Uterus (tissue), 4 donors: Measurements from ENCODE around the gene RAB5B. TPM values are rescaled to one million over a fixed set of nuclear protein-coding genes. Genes with fewer than 3 reads are reported as not detected.

Experiments used
- DNase-seq, 2 donors: peaks; one replicate each; pipeline ENCODE4 v3.0.0-alpha.2; 2019 to 2020
- H3K27ac ChIP-seq, 2 donors: fragments of 200-600 bp; sonication (generic); 1 replicate in 1 of 2; 2 replicates in 1 of 2; pipeline ENCODE4 v1.5.1; 2016 to 2018
- H3K27me3 ChIP-seq, 2 donors: fragments of 200-600 bp; sonication (generic); one replicate each; pipeline ENCODE4 v1.5.1; 2018 to 2019; ENCODE audit warnings: control low read depth in 1 of 2
- H3K36me3 ChIP-seq, 2 donors: fragments of 200-600 bp; sonication (generic); one replicate each; pipeline ENCODE4 v1.5.1; 2019; ENCODE audit warnings: control low read depth in 1 of 2
- H3K4me1 ChIP-seq, 2 donors: fragments of 200-600 bp; sonication (generic); one replicate each; pipeline ENCODE4 v1.5.1; 2018 to 2019; ENCODE audit warnings: control low read depth in 1 of 2
- H3K4me3 ChIP-seq, 2 donors: fragments of 200-600 bp; sonication (generic); 1 replicate in 1 of 2; 2 replicates in 1 of 2; pipeline ENCODE4 v1.5.1; 2018 to 2019; ENCODE audit warnings: mild to moderate bottlenecking in 1 of 2
- H3K9me3 ChIP-seq, 2 donors: fragments of 200-600 bp; sonication (generic); one replicate each; pipeline ENCODE4 v1.5.1; 2019; ENCODE audit warnings: control low read depth in 1 of 2
- POLR2A ChIP-seq, 2 donors: fragments of 450-650 bp; IDR thresholded peaks; one replicate each; pipeline ENCODE4 v1.6.1; 2016; ENCODE audit warnings: antibody characterized with exemption in 2 of 2, mild to moderate bottlenecking in 1 of 2, moderate library complexity in 1 of 2
- intact Hi-C: fragments of 100-400 bp; cut with DNase I; formaldehyde crosslinking; loops from one replicate; pipeline ENCODE4 v1.15.1; 2023; ENCODE audit warnings: low total_unique reads
- total RNA-seq, 4 donors: library from RNA; depleted of rRNA in 3 of 4; stranded (reverse); fragments of >200 nt in 3 of 4; gene quantifications; one replicate each; pipeline versions ENCODE4 v1.1.0 to v1.2.4, GENCODE V29; 2014 to 2023
- TF ChIP-seq, protein P1 (sequence below), 4 experiments: fragments of 200-600 bp in 2 of 4; fragments of 450-650 bp in 2 of 4; sonication (generic) in 2 of 4; IDR thresholded peaks; one replicate each; pipeline ENCODE4 v1.5.1; 2016 to 2019; ENCODE audit warnings: antibody characterized with exemption in 4 of 4, mild to moderate bottlenecking in 2 of 4, moderate library complexity in 1 of 4
- donor health status: DM: yes; HTN: yes; CAD: no.

RAB5B gene
- total RNA-seq = 100 to 1,000 TPM in 1 of 4 donors, 10 to 100 TPM in 3; 49.4 to 128 (median 67.2) TPM

DNA sequence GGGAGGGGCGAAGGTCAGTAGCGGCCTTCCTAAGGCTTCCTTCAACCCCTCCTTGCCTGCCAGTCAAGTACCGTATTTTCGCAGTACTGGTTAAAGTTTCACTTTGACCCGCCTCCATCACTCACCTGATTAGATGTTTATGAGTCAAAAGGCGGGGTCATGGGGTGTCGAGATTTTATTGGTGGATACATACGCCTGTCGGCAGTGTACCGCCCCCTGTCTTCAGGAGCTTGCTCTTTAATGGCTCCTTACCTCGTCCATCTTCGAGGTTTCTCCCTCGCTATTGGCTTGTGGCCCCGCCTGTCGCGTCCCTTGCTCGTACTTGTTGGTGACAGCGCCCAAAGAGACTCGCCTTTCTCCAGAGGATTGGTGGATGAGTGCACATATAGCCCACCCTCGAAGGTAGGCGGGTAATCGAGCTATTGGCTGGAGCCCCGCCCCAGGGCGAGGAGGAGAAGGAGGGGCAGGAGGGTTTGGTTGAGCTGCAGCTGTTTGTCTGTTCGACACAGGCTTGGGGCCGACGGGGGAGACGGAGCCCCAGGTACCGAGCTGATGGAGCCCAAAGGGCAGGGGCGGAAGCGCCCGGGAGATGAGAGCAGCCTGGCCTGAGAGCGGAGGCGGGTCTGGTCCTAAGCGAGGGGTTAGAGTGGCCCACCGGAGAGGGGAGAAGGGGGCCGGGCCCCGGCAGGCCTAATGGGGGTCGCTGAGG, at the start of gene RAB5B:
TSS of gene RAB5B (plus strand) at position 480 of the 709 bp plus-strand sequence. CDS start 12,883 bp downstream, outside the sequence.
- Histone ChIP-seq H3K27ac (peak within 1 kb of the TSS; percentile 93 to 98), H3K27me3 (no peaks in the 10 kb centered on the region), H3K36me3 (no peaks in the 10 kb centered on the region), H3K9me3 (no peaks in the 10 kb centered on the region), H3K4me3 (peak within 1 kb of the TSS; percentile 95 to 97), H3K4me1 (peaks cover 0 to 6% of the 10 kb centered on the region in 2 donors)
- intact Hi-C loops = no loop called here
- DNase-seq = peak; percentile 99 to 100
- TF ChIP-seq POLR2A (IDR thresholded peaks at IDR 0.05) = peak; percentile 96 to 98
- TF ChIP-seq, protein P1, sequence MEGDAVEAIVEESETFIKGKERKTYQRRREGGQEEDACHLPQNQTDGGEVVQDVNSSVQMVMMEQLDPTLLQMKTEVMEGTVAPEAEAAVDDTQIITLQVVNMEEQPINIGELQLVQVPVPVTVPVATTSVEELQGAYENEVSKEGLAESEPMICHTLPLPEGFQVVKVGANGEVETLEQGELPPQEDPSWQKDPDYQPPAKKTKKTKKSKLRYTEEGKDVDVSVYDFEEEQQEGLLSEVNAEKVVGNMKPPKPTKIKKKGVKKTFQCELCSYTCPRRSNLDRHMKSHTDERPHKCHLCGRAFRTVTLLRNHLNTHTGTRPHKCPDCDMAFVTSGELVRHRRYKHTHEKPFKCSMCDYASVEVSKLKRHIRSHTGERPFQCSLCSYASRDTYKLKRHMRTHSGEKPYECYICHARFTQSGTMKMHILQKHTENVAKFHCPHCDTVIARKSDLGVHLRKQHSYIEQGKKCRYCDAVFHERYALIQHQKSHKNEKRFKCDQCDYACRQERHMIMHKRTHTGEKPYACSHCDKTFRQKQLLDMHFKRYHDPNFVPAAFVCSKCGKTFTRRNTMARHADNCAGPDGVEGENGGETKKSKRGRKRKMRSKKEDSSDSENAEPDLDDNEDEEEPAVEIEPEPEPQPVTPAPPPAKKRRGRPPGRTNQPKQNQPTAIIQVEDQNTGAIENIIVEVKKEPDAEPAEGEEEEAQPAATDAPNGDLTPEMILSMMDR (IDR thresholded peaks at IDR 0.05) = peak in 1 of 4 experiments; percentile 34

GRCh38 chr12:55925371-55925770, 48.5 kb upstream of the RAB5B start:
- no peak overlapping the region for H3K27ac ChIP-seq
- no peak overlapping the region for H3K4me3 ChIP-seq
- no peak for TF ChIP-seq POLR2A (IDR thresholded peaks at IDR 0.05)
- TF ChIP-seq, protein P1 (IDR thresholded peaks at IDR 0.05) = no peak
- peaks cover 3 to 9% of the 10 kb centered on the region in 2 donors for H3K4me1 ChIP-seq
- DNase-seq = no peak
- H3K27me3 ChIP-seq = no peaks in the 10 kb centered on the region
- H3K9me3 ChIP-seq = no peaks in the 10 kb centered on the region
- intact Hi-C loops = no loop called here
- H3K36me3 ChIP-seq = no peaks in the 10 kb centered on the region

DNA sequence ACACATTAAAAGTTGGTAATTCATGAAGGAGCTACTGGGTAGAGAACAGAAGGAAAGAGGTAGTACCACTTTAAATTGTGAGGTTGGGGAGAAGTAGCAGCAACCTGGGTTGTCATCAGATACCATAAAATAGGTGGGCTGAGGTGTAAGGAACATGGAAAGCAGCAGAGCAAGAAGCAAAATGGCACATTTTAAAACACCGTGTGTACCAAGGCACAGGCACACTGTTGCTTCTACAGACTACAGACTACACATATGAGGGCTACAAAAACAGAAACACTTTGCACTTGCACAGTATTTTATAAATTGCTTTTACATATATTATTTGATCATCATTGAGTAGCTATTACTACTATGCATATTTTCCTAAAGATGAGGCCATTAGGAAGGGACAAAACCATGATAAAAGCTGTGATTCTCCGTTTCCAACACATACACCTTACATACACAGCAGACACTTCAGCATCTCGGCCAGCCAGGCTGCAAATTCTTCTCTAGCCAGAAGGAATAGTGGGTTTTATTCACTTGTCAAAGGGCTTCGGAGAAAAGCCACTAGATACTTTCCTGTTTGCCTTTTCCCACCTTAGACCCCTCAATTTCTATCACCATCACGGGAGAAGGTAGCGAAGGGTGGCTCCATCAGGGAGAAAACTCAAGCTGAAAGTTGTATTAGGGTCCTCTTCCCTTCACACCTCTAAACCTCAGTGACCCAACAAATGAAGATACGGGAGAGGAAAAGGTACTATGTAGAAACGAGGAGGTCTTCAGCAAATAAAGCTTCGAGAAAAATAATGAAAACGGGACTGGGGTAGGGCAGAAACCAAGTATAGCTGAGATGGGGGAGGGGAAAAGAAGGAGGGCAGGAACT, 47.8 kb upstream of the RAB5B start:
- Histone ChIP-seq H3K4me3 (peak overlapping the region; percentile 62 to 80), H3K27ac (peak overlapping the region; percentile 91 to 95), H3K27me3 (no peaks in the 10 kb centered on the region), H3K36me3 (no peaks in the 10 kb centered on the region), H3K9me3 (no peaks in the 10 kb centered on the region), H3K4me1 (peaks cover 3 to 9% of the 10 kb centered on the region in 2 donors)
- TF ChIP-seq, protein P1 (IDR thresholded peaks at IDR 0.05) = no peak
- TF ChIP-seq POLR2A (IDR thresholded peaks at IDR 0.05) = no peak
- DNase-seq = no peak
- intact Hi-C loops = no loop called here

DNA sequence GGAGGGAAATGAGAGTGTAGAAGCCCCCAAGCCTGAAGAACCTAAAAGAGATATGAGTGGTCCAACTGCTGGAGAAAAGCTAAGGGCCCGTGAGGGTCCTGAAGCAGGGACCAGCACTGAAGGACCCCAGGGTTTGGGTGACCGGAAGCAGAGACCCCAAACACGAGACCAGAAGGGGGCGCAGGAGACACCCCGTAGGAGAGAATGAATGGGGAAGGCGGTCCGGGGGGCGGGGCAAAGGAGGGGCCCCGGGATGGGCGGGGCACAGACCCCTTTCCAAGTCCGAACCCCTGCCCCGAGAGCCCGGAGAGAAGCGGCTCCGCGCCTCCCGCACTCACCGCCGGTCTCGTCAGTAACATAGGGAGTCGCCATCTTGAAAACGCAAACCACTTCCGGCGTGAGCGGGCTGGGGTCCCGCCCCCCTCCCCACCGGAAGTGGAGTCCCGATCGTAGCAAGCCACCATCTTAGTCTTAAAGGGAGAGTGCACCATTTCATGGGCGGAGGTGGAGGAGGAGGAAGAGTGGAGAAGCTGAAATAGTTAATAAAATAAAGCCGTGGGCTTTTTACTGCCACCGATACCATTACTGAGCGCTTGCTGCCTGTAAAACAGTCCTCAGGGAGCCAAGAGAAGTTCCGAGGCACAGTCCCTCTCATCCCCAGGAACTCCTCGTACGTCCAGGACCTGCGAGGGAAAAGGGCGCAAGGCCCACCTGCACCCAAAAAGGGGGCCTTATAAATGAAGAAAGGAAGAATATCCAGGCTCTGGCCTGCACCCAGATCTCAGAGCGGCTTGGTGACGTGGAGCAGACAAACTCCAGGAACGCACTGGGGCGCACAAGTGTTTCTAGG, 46.9 kb upstream of the RAB5B start:
- no peaks in the 10 kb centered on the region for H3K9me3 ChIP-seq
- intact Hi-C loops = no loop called here
- no peaks in the 10 kb centered on the region for H3K36me3 ChIP-seq
- no peaks in the 10 kb centered on the region for H3K27me3 ChIP-seq
- TF ChIP-seq, protein P1 (IDR thresholded peaks at IDR 0.05) = peak; percentile 60 to 91 (median 76)
- TF ChIP-seq POLR2A (IDR thresholded peaks at IDR 0.05) = peak; percentile 59 to 64
- peak overlapping the region; percentile 91 to 95 for H3K27ac ChIP-seq
- peak overlapping the region; percentile 62 to 80 for H3K4me3 ChIP-seq
- H3K4me1 ChIP-seq = peaks cover 3 to 9% of the 10 kb centered on the region in 2 donors
- DNase-seq = peak; percentile 91 to 92
